Nephron (organoid): ENCODE data around the gene ERVK3-1.

ENCODE experiments used
- H3K27ac Mint-ChIP-seq, 3 experiments: 2 replicates each; pipeline ENCODE4 v1.8.0; 2020; ENCODE audit warnings: mixed read lengths in 3 of 3, mild to moderate bottlenecking in 2 of 3, moderate library complexity in 1 of 3
- H3K27me3 Mint-ChIP-seq: 2 replicates; pipeline ENCODE4 v1.8.0; 2021; ENCODE audit warnings: low read depth, mild to moderate bottlenecking, moderate library complexity, mixed read lengths
- H3K36me3 Mint-ChIP-seq: 2 replicates; pipeline ENCODE4 v1.8.0; 2020; ENCODE audit warnings: low read depth, mixed read lengths
- H3K4me1 Mint-ChIP-seq: 2 replicates; pipeline ENCODE4 v1.8.0; 2020; ENCODE audit warnings: mixed read lengths
- H3K4me3 Mint-ChIP-seq, 3 experiments: 2 replicates each; pipeline ENCODE4 v1.8.0; 2020; ENCODE audit warnings: mild to moderate bottlenecking in 3 of 3, mixed read lengths in 3 of 3, moderate library complexity in 2 of 3
- H3K9me3 Mint-ChIP-seq: 2 replicates; pipeline ENCODE4 v1.8.0; 2020; ENCODE audit warnings: mixed read lengths
- CTCF ChIP-seq, 3 experiments: fragments of 200-600 bp; sonication (generic); IDR thresholded peaks; one replicate each; pipeline ENCODE4 v1.5.0; 2021; ENCODE audit warnings: antibody characterized with exemption in 3 of 3; ENCODE audit not compliant: unreplicated experiment in 3 of 3

Gene ERVK3-1

DNA sequence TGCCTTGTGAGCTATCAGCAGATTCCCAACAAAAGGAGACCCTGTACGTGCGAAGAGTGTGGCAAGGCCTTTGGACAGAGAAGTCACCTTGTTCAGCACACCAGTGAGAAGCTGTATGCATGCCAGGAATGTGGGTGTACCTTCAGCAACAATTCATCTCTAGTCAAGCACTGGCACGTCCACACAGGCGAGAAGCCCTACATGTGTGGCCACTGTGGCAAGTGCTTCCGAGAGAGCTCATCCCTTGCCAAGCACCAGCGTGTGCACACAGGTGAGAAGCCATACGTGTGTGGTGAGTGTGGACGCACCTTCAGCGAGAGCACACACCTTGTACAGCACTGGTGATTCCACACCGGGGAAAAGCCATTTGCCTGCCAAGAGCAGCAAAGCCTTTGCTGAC is 14.1 kb downstream of the ERVK3-1 start:
- no peaks in the 10 kb centered on the region for H3K4me1 Mint-ChIP-seq
- H3K36me3 Mint-ChIP-seq = peaks cover 21% of the 10 kb centered on the region
- no peak for TF ChIP-seq CTCF (IDR thresholded peaks at IDR 0.05; ENCODE audit: unreplicated experiment in 3 of 3)
- H3K27ac Mint-ChIP-seq = no peak overlapping the region
- H3K4me3 Mint-ChIP-seq = no peak overlapping the region
- H3K9me3 Mint-ChIP-seq = peaks cover 3% of the 10 kb centered on the region
- H3K27me3 Mint-ChIP-seq = no peaks in the 10 kb centered on the region

- Mint-ChIP-seq H3K4me1 (peaks cover 4% of the 10 kb centered on the region), H3K27ac (no peak overlapping the region), H3K27me3 (no peaks in the 10 kb centered on the region), H3K36me3 (no peaks in the 10 kb centered on the region), H3K9me3 (no peaks in the 10 kb centered on the region), H3K4me3 (no peak overlapping the region)
- no peak for TF ChIP-seq CTCF (IDR thresholded peaks at IDR 0.05; ENCODE audit: unreplicated experiment in 3 of 3)
These were observed 20.3 kb downstream of the ERVK3-1 start for GRCh38 chr19:58325311-58326022.

DNA sequence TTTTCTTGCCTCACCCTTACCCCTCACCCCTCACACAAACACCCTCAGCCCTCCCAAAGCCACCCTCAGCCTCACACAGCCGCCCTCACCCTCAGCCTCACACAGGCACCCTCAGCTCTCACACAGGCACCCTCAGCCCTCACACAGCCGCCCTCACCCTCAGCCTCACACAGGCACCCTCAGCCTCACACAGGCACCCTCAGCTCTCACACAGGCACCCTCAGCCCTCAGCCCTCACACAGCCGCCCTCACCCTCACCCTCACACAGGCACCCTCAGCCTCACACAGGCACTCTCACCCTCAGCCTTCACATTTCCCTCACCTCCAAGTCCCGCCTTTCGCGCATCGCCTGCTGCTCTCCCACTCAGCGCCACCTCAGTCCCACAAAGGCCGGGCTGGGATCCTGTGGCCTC is 21.3 kb downstream of the ERVK3-1 start:
- Mint-ChIP-seq H3K36me3 (no peaks in the 10 kb centered on the region), H3K9me3 (no peaks in the 10 kb centered on the region), H3K27ac (no peak overlapping the region), H3K4me1 (peaks cover 9% of the 10 kb centered on the region), H3K4me3 (no peak overlapping the region), H3K27me3 (no peaks in the 10 kb centered on the region)
- no peak for TF ChIP-seq CTCF (IDR thresholded peaks at IDR 0.05; ENCODE audit: unreplicated experiment in 3 of 3)

DNA sequence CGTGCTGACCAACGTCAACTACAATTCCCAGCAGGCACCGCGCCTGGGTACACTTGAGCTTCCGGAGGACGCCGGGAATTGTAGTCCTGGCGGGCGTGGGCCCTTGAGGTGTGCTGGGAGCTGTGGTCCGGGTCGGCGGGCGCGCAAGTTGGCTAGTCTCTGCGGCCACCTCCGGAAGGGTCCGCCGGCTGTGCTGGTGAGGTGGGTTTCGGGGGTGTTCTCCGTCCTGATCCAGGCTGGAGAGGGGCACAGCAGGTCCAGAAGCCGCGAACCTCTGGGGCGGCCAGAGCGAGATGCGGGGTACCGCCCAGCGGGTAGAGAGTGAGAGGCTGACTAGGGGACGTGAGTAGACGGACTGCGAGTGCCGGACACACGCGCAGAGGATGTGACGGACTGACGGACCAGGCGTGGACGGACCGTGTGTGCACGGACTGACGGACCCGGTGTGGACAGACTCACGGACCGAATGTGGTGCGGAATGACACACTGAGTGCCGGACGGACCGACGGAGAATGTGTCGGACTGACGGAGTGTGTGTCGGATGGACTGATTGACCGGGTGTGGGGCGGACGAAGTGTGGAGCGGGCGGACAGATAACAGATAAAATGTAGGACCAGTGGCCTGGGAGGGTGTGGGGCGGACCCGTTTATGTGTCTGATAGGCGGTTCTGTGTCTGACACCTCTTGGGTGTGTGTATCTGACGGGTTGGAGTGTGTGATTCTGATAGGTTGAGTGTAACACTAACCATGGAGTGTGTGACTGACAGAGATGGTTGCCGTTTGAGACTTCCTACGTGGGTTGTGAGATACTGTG is 21.9 kb downstream of the ERVK3-1 start, which contains the start of gene ZSCAN22:
Gene ZSCAN22, plus strand, starts transcription at position 81 of the 813 bp plus-strand sequence. CDS start 7,809 bp downstream, outside the sequence.
- no peaks in the 10 kb centered on the region for H3K9me3 Mint-ChIP-seq
- no peak within 1 kb of the TSS for H3K4me3 Mint-ChIP-seq
- no peaks in the 10 kb centered on the region for H3K27me3 Mint-ChIP-seq
- H3K36me3 Mint-ChIP-seq = no peaks in the 10 kb centered on the region
- peaks cover 9% of the 10 kb centered on the region for H3K4me1 Mint-ChIP-seq
- TF ChIP-seq CTCF (IDR thresholded peaks at IDR 0.05; ENCODE audit: unreplicated experiment in 3 of 3) = no peak
- no peak within 1 kb of the TSS for H3K27ac Mint-ChIP-seq

- H3K9me3 Mint-ChIP-seq = no peaks in the 10 kb centered on the region
- H3K4me1 Mint-ChIP-seq = peaks cover 9% of the 10 kb centered on the region
- peak overlapping the region in 2 of 3 experiments; percentile 2 to 10 for H3K4me3 Mint-ChIP-seq
- TF ChIP-seq CTCF (IDR thresholded peaks at IDR 0.05; ENCODE audit: unreplicated experiment in 3 of 3) = no peak
- H3K27ac Mint-ChIP-seq = no peak overlapping the region
- no peaks in the 10 kb centered on the region for H3K36me3 Mint-ChIP-seq
- H3K27me3 Mint-ChIP-seq = no peaks in the 10 kb centered on the region
These were observed 23.8 kb downstream of the ERVK3-1 start for GRCh38 chr19:58328999-58329398.
